ENCODE measurements around the gene LDLRAD4.

DNA sequence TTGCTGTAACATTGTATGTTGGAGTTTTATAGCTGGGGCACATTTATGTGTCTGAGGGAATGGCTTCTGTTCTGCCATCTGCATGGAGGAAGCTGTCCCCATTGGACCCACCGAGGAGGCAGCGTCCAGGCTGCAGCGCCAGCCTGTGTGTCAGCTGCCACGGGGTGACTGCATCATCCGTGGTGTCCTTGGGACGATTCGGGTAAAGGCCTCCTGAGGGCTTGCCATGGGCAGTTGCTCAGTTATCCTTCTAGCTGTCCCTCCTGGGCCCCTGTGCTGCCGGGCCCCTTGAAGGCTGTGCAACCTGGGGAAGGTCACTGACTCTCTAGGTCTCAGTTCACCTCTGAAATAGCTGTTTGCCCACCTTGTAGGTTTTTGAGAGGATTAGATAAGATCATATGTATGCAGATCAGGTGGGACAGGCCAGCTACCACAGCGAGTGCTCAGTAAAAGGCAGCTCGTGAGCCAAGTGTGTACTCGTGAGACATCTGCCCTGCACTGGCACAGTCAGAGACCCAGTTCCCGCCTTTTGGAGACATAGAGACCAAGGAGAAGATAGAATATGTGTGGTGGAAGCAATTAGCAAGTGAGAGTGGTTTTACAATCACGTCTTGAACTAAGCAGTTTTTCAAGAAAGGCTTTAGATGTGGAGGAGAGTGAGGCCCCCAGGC lies 10.6 kb downstream of the LDLRAD4 start:
- TF ChIP-seq, protein P1, sequence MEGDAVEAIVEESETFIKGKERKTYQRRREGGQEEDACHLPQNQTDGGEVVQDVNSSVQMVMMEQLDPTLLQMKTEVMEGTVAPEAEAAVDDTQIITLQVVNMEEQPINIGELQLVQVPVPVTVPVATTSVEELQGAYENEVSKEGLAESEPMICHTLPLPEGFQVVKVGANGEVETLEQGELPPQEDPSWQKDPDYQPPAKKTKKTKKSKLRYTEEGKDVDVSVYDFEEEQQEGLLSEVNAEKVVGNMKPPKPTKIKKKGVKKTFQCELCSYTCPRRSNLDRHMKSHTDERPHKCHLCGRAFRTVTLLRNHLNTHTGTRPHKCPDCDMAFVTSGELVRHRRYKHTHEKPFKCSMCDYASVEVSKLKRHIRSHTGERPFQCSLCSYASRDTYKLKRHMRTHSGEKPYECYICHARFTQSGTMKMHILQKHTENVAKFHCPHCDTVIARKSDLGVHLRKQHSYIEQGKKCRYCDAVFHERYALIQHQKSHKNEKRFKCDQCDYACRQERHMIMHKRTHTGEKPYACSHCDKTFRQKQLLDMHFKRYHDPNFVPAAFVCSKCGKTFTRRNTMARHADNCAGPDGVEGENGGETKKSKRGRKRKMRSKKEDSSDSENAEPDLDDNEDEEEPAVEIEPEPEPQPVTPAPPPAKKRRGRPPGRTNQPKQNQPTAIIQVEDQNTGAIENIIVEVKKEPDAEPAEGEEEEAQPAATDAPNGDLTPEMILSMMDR (IDR thresholded peaks at IDR 0.05): no peak
- no peak for TF ChIP-seq EZH2 (IDR thresholded peaks at IDR 0.05; ENCODE audit: borderline replicate concordance, insufficient read depth, low read depth, low read length, poor library complexity, severe bottlenecking)
